HG03558 (cell line): ENCODE measurements around the gene ELP4.

Experiments
- ATAC-seq: cut with Tn5 transposase; IDR thresholded peaks from one replicate; pipeline ENCODE4 v1.9.1; 2021; ENCODE audit warnings: moderate number of reproducible peaks; ENCODE audit not compliant: unreplicated experiment; ENCODE audit errors: extremely low read depth

ELP4 gene

GRCh38 chr11:31818874-31819331 is 309.3 kb downstream of the ELP4 start:
- no peak for ATAC-seq

GRCh38 chr11:31819621-31820437 is 310.3 kb downstream of the ELP4 start:
- ATAC-seq: no peak

GRCh38 chr11:31820438-31820818 is 310.9 kb downstream of the ELP4 start:
- ATAC-seq: no peak

- no peak for ATAC-seq
Observed at GRCh38 chr11:31821235-31821764, 311.7 kb downstream of the ELP4 start.

- ATAC-seq: no peak
Observed at GRCh38 chr11:31821766-31822165, 312.2 kb downstream of the ELP4 start.

GRCh38 chr11:31822175-31822926 is 312.8 kb downstream of the ELP4 start:
- ATAC-seq: no peak

GRCh38 chr11:31822927-31823643 is 313.5 kb downstream of the ELP4 start:
- ATAC-seq: no peak

GRCh38 chr11:31823644-31824331 is 314.2 kb downstream of the ELP4 start:
- no peak for ATAC-seq

- ATAC-seq: no peak
Observed at GRCh38 chr11:31824332-31824878, 314.8 kb downstream of the ELP4 start.

- ATAC-seq: no peak
Observed at GRCh38 chr11:31824879-31825837, 315.6 kb downstream of the ELP4 start.

GRCh38 chr11:31825838-31826484 is 316.4 kb downstream of the ELP4 start:
- no peak for ATAC-seq

- ATAC-seq: no peak
Observed at GRCh38 chr11:31826536-31827438, 317.2 kb downstream of the ELP4 start.

- ATAC-seq: no peak
Observed at GRCh38 chr11:31827455-31828206, 318.1 kb downstream of the ELP4 start.

GRCh38 chr11:31828217-31828616 is 318.6 kb downstream of the ELP4 start:
- no peak for ATAC-seq

- ATAC-seq: no peak
Observed at GRCh38 chr11:31830406-31830805, 320.8 kb downstream of the ELP4 start.

GRCh38 chr11:31834237-31834636 is 324.7 kb downstream of the ELP4 start:
- ATAC-seq: no peak
